Thyroid gland (tissue), 4 donors: ENCODE measurements around the gene VAT1L. TPM values are rescaled to one million over a fixed set of nuclear protein-coding genes. Genes with fewer than 3 reads are reported as not detected.

Source experiments
- DNase-seq, 2 donors: peaks; one replicate each; pipeline ENCODE4 v3.0.0-alpha.2; 2019
- H3K27ac ChIP-seq, 3 donors: fragments of 200-600 bp; sonication (generic); 1 replicate in 2 of 3; 2 replicates in 1 of 3; pipeline ENCODE4 v1.5.1; 2016 to 2019; ENCODE audit warnings: mild to moderate bottlenecking in 1 of 3, moderate library complexity in 1 of 3
- H3K27me3 ChIP-seq: fragments of 200-600 bp; sonication (generic); one replicate; pipeline ENCODE4 v1.5.1; 2019
- H3K36me3 ChIP-seq, 2 donors: fragments of 200-600 bp; sonication (generic); one replicate each; pipeline ENCODE4 v1.5.1; 2016 to 2019
- H3K4me1 ChIP-seq, 2 donors: fragments of 200-600 bp; sonication (generic); one replicate each; pipeline ENCODE4 v1.5.1; 2017 to 2019
- H3K4me3 ChIP-seq, 3 donors: fragments of 200-600 bp; sonication (generic); replicated peaks in 1 of 3; 1 replicate in 2 of 3; 2 replicates in 1 of 3; pipeline ENCODE4 v1.5.1; 2016; ENCODE audit warnings: mild to moderate bottlenecking in 1 of 3
- H3K9me3 ChIP-seq: fragments of 200-600 bp; sonication (generic); one replicate; pipeline ENCODE4 v1.5.1; 2017
- POLR2A ChIP-seq, 2 donors: fragments of 450-650 bp; IDR thresholded peaks; one replicate each; pipeline ENCODE4 v1.6.1; 2017; ENCODE audit warnings: antibody characterized with exemption in 2 of 2, mild to moderate bottlenecking in 2 of 2, moderate library complexity in 1 of 2
- WGBS, 2 donors: methylation state at CpG; one replicate each; pipeline ENCODE4 v1.1.5; 2017; 5-methylcytosine and 5-hydroxymethylcytosine counted together
- intact Hi-C: fragments of 100-400 bp; cut with DNase I; formaldehyde crosslinking; loops from one replicate; pipeline ENCODE4 v1.15.1; 2023
- total RNA-seq, 4 donors: library from RNA; depleted of rRNA; stranded (reverse); fragments of >200 nt; gene quantifications; one replicate each; pipeline ENCODE4 v1.2.3, GENCODE V29; 2016
- TF ChIP-seq, protein P1 (sequence below), 6 experiments: fragments of 200-600 bp in 3 of 6; fragments of 450-650 bp in 3 of 6; sonication (generic) in 3 of 6; IDR thresholded peaks; one replicate each; pipeline ENCODE4 v1.5.1; 2016 to 2019; ENCODE audit warnings: antibody characterized with exemption in 6 of 6, mild to moderate bottlenecking in 2 of 6, inconsistent platforms in 1 of 6, moderate library complexity in 1 of 6

VAT1L gene
- total RNA-seq, 4 donors from 2014 or later = 1.9 to 29.7 (median 9.2) TPM

DNA sequence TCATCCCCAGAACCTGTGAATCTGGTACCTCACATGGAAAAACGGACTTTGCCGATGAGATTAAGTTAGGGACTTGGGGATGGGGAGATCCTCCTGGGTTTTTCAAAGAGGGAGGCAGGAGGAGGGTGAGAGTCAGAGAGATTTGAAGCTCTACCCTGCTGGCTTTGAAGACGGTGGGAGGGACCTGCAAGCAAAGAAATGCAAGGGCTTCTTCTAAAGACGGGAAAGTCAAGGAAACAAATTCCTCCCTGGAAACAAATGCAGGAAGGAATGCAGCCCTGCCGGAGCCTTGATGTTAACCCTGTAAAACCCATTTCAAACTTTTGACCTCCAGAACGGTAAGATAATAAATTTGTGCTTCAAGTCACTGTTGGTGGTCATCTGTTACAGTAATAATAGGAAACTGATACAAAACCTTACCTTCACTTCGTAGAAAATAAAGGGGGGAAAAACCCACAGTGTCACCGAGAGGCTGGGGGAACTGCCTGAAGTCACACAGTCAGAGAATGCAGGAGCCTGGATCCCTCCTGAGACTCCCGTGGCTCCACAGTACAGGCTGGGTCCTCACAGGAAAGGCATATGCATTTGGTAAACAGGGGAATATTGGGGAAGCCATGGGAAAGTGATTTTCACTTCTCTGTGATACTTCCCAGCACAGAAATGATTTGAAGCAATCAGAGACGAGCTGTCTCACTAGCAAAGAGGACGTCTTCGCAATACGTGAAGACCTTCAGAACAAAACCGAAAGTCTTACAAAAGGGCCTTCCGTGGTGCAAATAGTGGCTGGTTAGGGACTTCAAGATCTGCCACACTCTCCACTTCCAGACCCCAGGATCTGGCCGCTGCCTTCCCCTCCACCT lies 175.1 kb downstream of the VAT1L start:
- Histone ChIP-seq H3K27ac (no peak overlapping the region), H3K9me3 (no peaks in the 10 kb centered on the region), H3K36me3 (no peaks in the 10 kb centered on the region), H3K4me1 (no peaks in the 10 kb centered on the region), H3K27me3 (no peaks in the 10 kb centered on the region), H3K4me3 (no peak overlapping the region)
- intact Hi-C loops = no loop called here
- 49 to 60% methylated on average over 16 of the region's 16 CpGs for WGBS, 2 donors
- TF ChIP-seq POLR2A (IDR thresholded peaks at IDR 0.05) = no peak
- TF ChIP-seq, protein P1, sequence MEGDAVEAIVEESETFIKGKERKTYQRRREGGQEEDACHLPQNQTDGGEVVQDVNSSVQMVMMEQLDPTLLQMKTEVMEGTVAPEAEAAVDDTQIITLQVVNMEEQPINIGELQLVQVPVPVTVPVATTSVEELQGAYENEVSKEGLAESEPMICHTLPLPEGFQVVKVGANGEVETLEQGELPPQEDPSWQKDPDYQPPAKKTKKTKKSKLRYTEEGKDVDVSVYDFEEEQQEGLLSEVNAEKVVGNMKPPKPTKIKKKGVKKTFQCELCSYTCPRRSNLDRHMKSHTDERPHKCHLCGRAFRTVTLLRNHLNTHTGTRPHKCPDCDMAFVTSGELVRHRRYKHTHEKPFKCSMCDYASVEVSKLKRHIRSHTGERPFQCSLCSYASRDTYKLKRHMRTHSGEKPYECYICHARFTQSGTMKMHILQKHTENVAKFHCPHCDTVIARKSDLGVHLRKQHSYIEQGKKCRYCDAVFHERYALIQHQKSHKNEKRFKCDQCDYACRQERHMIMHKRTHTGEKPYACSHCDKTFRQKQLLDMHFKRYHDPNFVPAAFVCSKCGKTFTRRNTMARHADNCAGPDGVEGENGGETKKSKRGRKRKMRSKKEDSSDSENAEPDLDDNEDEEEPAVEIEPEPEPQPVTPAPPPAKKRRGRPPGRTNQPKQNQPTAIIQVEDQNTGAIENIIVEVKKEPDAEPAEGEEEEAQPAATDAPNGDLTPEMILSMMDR (IDR thresholded peaks at IDR 0.05) = no peak
- DNase-seq = no peak

DNA sequence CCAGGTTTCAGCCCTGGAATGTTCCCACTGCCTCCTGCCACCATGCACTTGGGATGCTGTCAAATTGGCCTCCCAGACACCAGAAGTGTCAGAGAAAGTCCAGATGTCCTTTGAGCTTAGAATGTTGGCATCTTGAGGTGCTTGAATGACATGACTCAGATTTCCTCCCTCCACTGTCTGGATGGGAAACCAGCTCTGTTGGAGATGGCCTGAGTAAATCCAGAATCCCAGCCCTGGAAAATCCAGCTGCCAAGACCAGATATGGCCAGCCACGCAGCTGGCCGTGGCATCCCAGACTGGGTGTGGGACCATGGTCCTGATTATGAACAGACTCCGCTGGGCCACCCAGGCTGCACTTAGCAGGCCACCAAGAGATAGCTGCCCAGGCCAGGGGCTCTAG lies 177.0 kb downstream of the VAT1L start:
- TF ChIP-seq, protein P1 (IDR thresholded peaks at IDR 0.05) = no peak
- TF ChIP-seq POLR2A (IDR thresholded peaks at IDR 0.05) = no peak
- intact Hi-C loops = no loop called here
- no peaks in the 10 kb centered on the region for H3K27me3 ChIP-seq
- H3K4me3 ChIP-seq = no peak overlapping the region
- no peaks in the 10 kb centered on the region for H3K9me3 ChIP-seq
- no peak for DNase-seq
- H3K27ac ChIP-seq = no peak overlapping the region
- WGBS, 2 donors = 80 to 83% methylated on average over 2 to 3 of the region's 3 CpGs
- no peaks in the 10 kb centered on the region for H3K4me1 ChIP-seq
- H3K36me3 ChIP-seq = no peaks in the 10 kb centered on the region

DNA sequence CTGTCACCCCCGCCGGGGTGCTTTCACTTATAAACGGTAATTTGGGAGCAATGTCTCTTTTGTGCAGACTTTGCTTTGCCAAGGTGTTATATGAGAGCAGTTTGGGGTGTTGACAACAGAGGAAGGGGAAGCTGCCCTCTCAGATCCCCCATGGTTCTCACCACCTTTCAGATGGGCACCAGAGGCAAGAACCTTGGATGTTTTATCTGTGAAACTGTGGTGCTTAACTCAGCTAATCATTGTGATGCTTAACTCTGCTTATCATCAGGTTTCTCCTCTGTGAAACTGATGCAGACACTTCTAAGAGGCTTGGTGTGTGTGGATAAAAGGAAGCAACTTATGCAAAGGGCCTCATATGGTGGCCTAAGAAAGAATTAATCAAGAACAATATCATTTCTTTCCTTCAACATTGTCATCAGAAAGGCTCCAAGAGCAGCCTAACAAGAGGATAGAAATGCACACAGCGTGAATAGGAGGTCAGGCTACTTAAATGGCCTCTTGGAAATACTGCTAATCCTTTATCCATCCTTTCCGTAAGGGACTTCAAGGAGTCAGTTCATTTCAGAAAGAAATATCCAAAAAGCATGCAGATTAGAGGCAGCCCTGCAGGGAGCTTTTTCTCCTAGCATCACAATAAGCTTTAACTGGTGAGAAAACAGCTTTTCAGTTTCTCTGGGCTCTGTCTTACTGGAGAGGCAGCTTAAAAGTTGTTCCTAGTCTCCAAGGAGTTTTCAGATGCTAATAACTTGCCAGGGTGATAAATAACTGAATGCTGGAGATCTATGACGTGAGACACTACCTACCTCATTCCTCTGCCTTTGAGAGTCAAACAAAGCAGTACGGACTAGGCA lies 178.9 kb downstream of the VAT1L start:
- DNase-seq = no peak
- Histone ChIP-seq H3K27me3 (no peaks in the 10 kb centered on the region), H3K27ac (no peak overlapping the region), H3K9me3 (no peaks in the 10 kb centered on the region), H3K4me1 (peaks cover 0 to 6% of the 10 kb centered on the region in 2 donors), H3K36me3 (no peaks in the 10 kb centered on the region), H3K4me3 (no peak overlapping the region)
- intact Hi-C loops = no loop called here
- WGBS, 2 donors = 62 to 64% methylated on average over 7 of the region's 7 CpGs
- TF ChIP-seq, protein P1 (IDR thresholded peaks at IDR 0.05) = no peak
- TF ChIP-seq POLR2A (IDR thresholded peaks at IDR 0.05) = no peak

DNA sequence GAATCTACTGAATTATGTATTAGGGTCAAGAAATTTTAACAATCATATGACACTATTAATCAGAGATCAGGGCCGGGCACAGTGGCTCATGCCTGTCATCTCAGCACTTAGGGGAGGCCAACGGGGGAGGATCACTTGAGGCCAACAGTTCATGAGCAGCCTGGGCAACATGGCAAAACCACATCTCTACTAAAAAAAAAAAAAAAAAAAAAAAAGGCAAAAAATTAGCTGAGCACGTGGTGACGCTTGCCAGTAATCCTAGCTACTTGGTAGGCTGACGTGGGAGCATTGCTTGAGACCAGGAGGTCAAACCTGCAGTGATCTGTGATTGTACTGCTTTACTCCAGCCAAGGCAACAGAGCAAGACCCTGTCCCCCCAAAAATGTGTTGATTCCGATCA lies 181.5 kb downstream of the VAT1L start:
- no peak overlapping the region for H3K4me3 ChIP-seq
- intact Hi-C loops = loop anchor here (5.0 to 10.0 kb wide), 2 partner anchors 185 to 293 kb away; partner anchors contain the start of gene VAT1L
- DNase-seq = no peak
- no peaks in the 10 kb centered on the region for H3K9me3 ChIP-seq
- TF ChIP-seq POLR2A (IDR thresholded peaks at IDR 0.05) = no peak
- TF ChIP-seq, protein P1 (IDR thresholded peaks at IDR 0.05) = no peak
- no peaks in the 10 kb centered on the region for H3K36me3 ChIP-seq
- H3K27ac ChIP-seq = no peak overlapping the region
- peaks cover 0 to 6% of the 10 kb centered on the region in 2 donors for H3K4me1 ChIP-seq
- WGBS, 2 donors = 83 to 88% methylated on average over 6 of the region's 6 CpGs
- no peaks in the 10 kb centered on the region for H3K27me3 ChIP-seq
